Measurements from ENCODE around the gene CLEC2L. TPM values are rescaled to one million over a fixed set of nuclear protein-coding genes. Genes with fewer than 3 reads are reported as not detected.

CLEC2L gene
- total RNA-seq, 1 experiment from 2014 or later = not detected

GRCh38 chr7:139566075-139566474 is 42.6 kb downstream of the CLEC2L start:
- intact Hi-C loops (cut with micrococcal nuclease) = no loop called here
- Histone ChIP-seq H3K79me2 (ENCODE audit: insufficient read depth, low read length) (no peaks in the 10 kb centered on the region), H3K9ac (ENCODE audit: low read length) (no peak overlapping the region), H3K9me3 (ENCODE audit: control insufficient read depth in 1 of 2, insufficient read depth in 1 of 2, low read depth in 1 of 2, low read length in 2 of 2) (no peaks in the 10 kb centered on the region), H4K20me1 (ENCODE audit: insufficient read depth) (no peaks in the 10 kb centered on the region), H3K27ac (ENCODE audit: low read depth, low read length) (no peak overlapping the region), H3K27me3 (ENCODE audit: insufficient read depth, low read length) (no peaks in the 10 kb centered on the region), H3K4me1 (ENCODE audit: control insufficient read depth in 1 of 2, insufficient read depth in 2 of 2, low read length in 2 of 2) (no peaks in the 10 kb centered on the region), H3K4me2 (ENCODE audit: low read length) (no peak overlapping the region), H3K36me3 (ENCODE audit: control insufficient read depth in 1 of 2, insufficient read depth in 2 of 2, low read length in 2 of 2) (no peaks in the 10 kb centered on the region), H3K4me3 (replicated peaks in 1 of 2; ENCODE audit: low read depth in 1 of 2, low read length in 2 of 2) (no peak overlapping the region), H2AFZ (ENCODE audit: low read depth, low read length, poor library complexity, severe bottlenecking) (no peak overlapping the region), H3K9me2 (ENCODE audit: insufficient read depth) (no peaks in the 10 kb centered on the region)
- BruUV-seq (replicated peaks) = no TSS peak
- ChIA-PET RAD21 (ENCODE audit: low non-redundant PET in 1 of 2, low total read pairs in 2 of 2, uncharacterized antibody in 2 of 2, unreplicated experiment in 2 of 2) (no interaction called here), CTCF (no interaction called here), POLR2A (no interaction called here)
- ATAC-seq (no peak), DNase-seq (ENCODE audit: low read depth, low spot score) (no peak)
- TF ChIP-seq CEBPB (IDR thresholded peaks at IDR 0.05; ENCODE audit: low read depth) (no peak), JUND (IDR thresholded peaks at IDR 0.05) (no peak)

DNA sequence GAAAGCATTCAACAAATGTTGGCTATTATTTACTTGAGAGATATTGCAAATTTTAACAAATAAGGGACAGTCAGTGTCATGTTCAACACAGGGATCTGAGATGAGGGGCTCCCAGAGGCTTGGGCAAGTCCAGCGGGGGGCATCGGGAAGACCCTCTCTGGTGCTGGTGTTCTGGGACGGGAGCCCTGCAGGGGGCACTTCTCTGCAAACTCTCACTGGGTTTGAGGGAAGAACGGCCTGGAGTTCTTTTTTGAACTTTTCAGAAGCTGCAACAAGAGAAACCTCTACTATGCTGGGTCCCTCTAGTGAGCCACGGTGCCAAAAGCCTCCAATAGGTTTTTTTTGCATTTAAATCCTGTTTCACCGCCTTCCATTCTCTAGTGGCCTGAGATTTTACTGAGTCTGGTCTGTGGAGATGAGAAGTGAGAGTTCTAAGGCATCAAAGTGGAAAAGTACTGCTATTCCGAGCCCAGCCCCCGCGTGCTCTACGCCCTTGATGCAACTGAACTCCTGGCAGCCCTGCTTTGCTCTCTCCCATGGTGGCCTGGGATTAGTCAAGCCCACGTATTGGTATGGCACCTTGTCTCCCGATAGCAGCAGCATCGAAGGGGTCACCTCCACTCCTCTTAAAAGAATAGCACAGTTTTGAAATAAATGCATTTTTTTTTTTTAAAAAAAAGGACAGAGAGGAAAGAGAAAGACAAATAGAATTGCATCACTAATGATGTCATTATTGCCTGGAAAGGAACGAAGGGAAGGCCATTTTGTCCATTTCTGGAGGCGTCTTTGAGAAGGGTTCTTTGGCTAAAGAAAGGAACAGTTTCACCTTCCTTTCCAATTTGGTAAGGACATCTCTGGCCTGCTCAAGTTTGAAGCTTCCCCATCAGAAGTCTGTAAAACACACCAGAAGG is 43.5 kb downstream of the CLEC2L start:
- Histone ChIP-seq H3K79me2 (ENCODE audit: insufficient read depth, low read length) (no peaks in the 10 kb centered on the region), H3K4me3 (replicated peaks in 1 of 2; ENCODE audit: low read depth in 1 of 2, low read length in 2 of 2) (no peak overlapping the region), H3K36me3 (ENCODE audit: control insufficient read depth in 1 of 2, insufficient read depth in 2 of 2, low read length in 2 of 2) (no peaks in the 10 kb centered on the region), H3K9me3 (ENCODE audit: control insufficient read depth in 1 of 2, insufficient read depth in 1 of 2, low read depth in 1 of 2, low read length in 2 of 2) (no peaks in the 10 kb centered on the region), H2AFZ (ENCODE audit: low read depth, low read length, poor library complexity, severe bottlenecking) (no peak overlapping the region), H3K27ac (ENCODE audit: low read depth, low read length) (no peak overlapping the region), H3K9me2 (ENCODE audit: insufficient read depth) (no peaks in the 10 kb centered on the region), H3K27me3 (ENCODE audit: insufficient read depth, low read length) (no peaks in the 10 kb centered on the region), H3K9ac (ENCODE audit: low read length) (no peak overlapping the region), H3K4me2 (ENCODE audit: low read length) (no peak overlapping the region), H4K20me1 (ENCODE audit: insufficient read depth) (no peaks in the 10 kb centered on the region), H3K4me1 (ENCODE audit: control insufficient read depth in 1 of 2, insufficient read depth in 2 of 2, low read length in 2 of 2) (no peaks in the 10 kb centered on the region)
- TF ChIP-seq ZNF274 (IDR thresholded peaks at IDR 0.05; ENCODE audit: low read depth, low read length) (no peak), ATF3 (IDR thresholded peaks at IDR 0.05) (no peak), EGR1 (IDR thresholded peaks at IDR 0.05; ENCODE audit: low read depth) (no peak), EZH2 (IDR thresholded peaks at IDR 0.05) (no peak)
- intact Hi-C loops (cut with micrococcal nuclease) = no loop called here
- ATAC-seq (no peak), DNase-seq (ENCODE audit: low read depth, low spot score) (no peak)
- ChIA-PET CTCF (no interaction called here), RAD21 (ENCODE audit: low non-redundant PET in 1 of 2, low total read pairs in 2 of 2, uncharacterized antibody in 2 of 2, unreplicated experiment in 2 of 2) (no interaction called here), POLR2A (no interaction called here)
- no TSS peak for BruUV-seq (replicated peaks)

Data from HCT116 (cell line).